Sigmoid colon (tissue), 7 donors: ENCODE measurements around the gene PTER. TPM values are rescaled to one million over a fixed set of nuclear protein-coding genes. Genes with fewer than 3 reads are reported as not detected.

Experiments used
- DNase-seq: peaks from one replicate; pipeline ENCODE4 v3.0.0-alpha.2; 2019
- H3K27ac ChIP-seq, 4 donors: fragments of 200-600 bp; sonication (generic); one replicate each; pipeline ENCODE4 v1.5.1; 2016 to 2019; ENCODE audit warnings: mild to moderate bottlenecking in 1 of 4
- H3K27me3 ChIP-seq, 3 donors: fragments of 200-600 bp; sonication (generic); one replicate each; pipeline ENCODE4 v1.5.1; 2019; ENCODE audit warnings: mild to moderate bottlenecking in 1 of 3
- H3K36me3 ChIP-seq, 4 donors: fragments of 200-600 bp; sonication (generic); one replicate each; pipeline ENCODE4 v1.5.1; 2016 to 2019
- H3K4me1 ChIP-seq, 4 donors: fragments of 200-600 bp; sonication (generic); one replicate each; pipeline ENCODE4 v1.5.1; 2017 to 2019
- H3K4me3 ChIP-seq, 4 donors: fragments of 200-600 bp; sonication (generic); one replicate each; pipeline ENCODE4 v1.5.1; 2017 to 2019; ENCODE audit warnings: mild to moderate bottlenecking in 2 of 4, moderate library complexity in 1 of 4
- H3K9me3 ChIP-seq, 4 donors: fragments of 200-600 bp in 3 of 4; sonication (generic) in 3 of 4; one replicate each; pipeline versions ENCODE4 v1.5.1 to v1.6.1; 2013 to 2019
- EP300 ChIP-seq, 4 donors: sonication (generic); formaldehyde crosslinking; IDR thresholded peaks; one replicate each; pipeline ENCODE4 v1.6.1; 2017; ENCODE audit warnings: antibody characterized with exemption in 4 of 4
- POLR2A ChIP-seq, 2 donors: fragments of 450-650 bp; IDR thresholded peaks; one replicate each; pipeline ENCODE4 v1.6.1; 2016; ENCODE audit warnings: antibody characterized with exemption in 2 of 2, mild to moderate bottlenecking in 2 of 2, moderate library complexity in 2 of 2
- POLR2AphosphoS5 ChIP-seq, 4 donors: sonication (generic); formaldehyde crosslinking; IDR thresholded peaks; one replicate each; pipeline ENCODE4 v1.6.1; 2017; ENCODE audit warnings: antibody characterized with exemption in 4 of 4
- WGBS, 2 donors: extraction: QIAGEN DNeasy Blood & Tissue Kit; methylation state at CpG; one replicate each; pipeline ENCODE4 v1.1.7; 2013; 5-methylcytosine and 5-hydroxymethylcytosine counted together
- intact Hi-C: fragments of 100-400 bp; cut with DNase I; formaldehyde crosslinking; loops from one replicate; pipeline ENCODE4 v1.15.1; 2023
- polyA plus RNA-seq, 3 donors: library from polyadenylated mRNA; stranded (reverse); fragments of 200-250 nt; gene quantifications; one replicate each; pipeline ENCODE4 v1.2.3, GENCODE V29; 2013
- total RNA-seq, 4 donors: library from RNA; depleted of rRNA; stranded (reverse); fragments of >200 nt; gene quantifications; one replicate each; pipeline ENCODE4 v1.1.0, GENCODE V29; 2016
- TF ChIP-seq, protein P1 (sequence below), 4 experiments: fragments of 450-650 bp in 3 of 4; fragments of 200-600 bp in 1 of 4; IDR thresholded peaks; one replicate each; pipeline ENCODE4 v1.5.1; 2016 to 2019; ENCODE audit warnings: antibody characterized with exemption in 4 of 4, mild to moderate bottlenecking in 3 of 4, moderate library complexity in 2 of 4
- donor health status: healthy with polysubstance abuse.
- donor health status: Bipolar disorder and iron deficiency.
- donor health status: healthy.

The PTER gene
- total and polyA plus RNA-seq, 7 donors, result 6.1 to 14.3 (median 9.0) TPM

DNA sequence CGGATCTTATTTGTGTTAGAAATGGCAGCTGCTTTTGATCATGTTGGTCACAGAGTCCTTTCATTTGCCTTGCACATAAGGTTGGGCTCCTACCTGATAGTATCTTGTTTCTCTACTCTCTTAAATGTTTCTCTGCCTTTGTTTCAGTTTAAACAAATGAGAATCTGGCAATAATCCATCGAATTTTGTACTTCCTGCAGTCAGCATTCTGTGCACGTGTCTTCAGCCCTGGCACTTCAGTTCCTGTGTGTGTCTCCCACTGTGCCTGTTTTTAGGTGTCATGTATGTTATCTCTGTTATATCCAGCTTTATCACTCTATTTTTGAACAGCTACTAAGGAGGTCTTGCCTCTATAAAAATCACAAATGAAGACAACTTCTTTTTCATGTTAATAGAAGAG, 28.4 kb upstream of the PTER start:
- Histone ChIP-seq H3K9me3 (no peaks in the 10 kb centered on the region), H3K36me3 (no peaks in the 10 kb centered on the region), H3K27ac (no peak overlapping the region), H3K27me3 (peaks cover 0 to 3% (median 0%) of the 10 kb centered on the region in 3 donors), H3K4me3 (no peak overlapping the region), H3K4me1 (no peaks in the 10 kb centered on the region)
- intact Hi-C loops, result no loop called here
- no peak for DNase-seq
- WGBS, 2 donors, result 20 to 25% methylated on average over 3 of the region's 3 CpGs
- TF ChIP-seq EP300 (IDR thresholded peaks at IDR 0.05) (no peak), POLR2AphosphoS5 (IDR thresholded peaks at IDR 0.05) (no peak), POLR2A (IDR thresholded peaks at IDR 0.05) (no peak)
- TF ChIP-seq, protein P1, sequence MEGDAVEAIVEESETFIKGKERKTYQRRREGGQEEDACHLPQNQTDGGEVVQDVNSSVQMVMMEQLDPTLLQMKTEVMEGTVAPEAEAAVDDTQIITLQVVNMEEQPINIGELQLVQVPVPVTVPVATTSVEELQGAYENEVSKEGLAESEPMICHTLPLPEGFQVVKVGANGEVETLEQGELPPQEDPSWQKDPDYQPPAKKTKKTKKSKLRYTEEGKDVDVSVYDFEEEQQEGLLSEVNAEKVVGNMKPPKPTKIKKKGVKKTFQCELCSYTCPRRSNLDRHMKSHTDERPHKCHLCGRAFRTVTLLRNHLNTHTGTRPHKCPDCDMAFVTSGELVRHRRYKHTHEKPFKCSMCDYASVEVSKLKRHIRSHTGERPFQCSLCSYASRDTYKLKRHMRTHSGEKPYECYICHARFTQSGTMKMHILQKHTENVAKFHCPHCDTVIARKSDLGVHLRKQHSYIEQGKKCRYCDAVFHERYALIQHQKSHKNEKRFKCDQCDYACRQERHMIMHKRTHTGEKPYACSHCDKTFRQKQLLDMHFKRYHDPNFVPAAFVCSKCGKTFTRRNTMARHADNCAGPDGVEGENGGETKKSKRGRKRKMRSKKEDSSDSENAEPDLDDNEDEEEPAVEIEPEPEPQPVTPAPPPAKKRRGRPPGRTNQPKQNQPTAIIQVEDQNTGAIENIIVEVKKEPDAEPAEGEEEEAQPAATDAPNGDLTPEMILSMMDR (IDR thresholded peaks at IDR 0.05), result no peak

DNA sequence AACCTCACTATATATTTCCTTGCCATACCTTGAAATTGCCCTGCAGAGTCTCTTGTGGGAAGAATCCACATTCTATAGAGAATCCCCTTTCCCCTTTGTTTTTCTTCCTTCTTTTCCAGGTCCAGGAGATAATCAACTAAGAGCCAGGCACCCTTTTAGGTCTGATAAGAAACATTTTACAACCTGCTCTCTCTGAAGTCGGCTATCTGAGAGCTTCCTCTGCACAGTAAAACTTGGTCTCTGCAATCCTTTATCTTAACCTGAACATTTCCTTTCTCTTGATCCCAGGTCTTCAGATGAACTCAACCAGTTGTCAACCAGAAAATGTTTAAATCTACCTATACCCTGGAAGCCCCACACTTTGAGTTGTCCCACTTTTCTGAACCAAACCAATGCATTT, 19.5 kb upstream of the PTER start:
- peaks cover 0 to 14% (median 0%) of the 10 kb centered on the region in 3 donors for H3K27me3 ChIP-seq
- TF ChIP-seq EP300 (IDR thresholded peaks at IDR 0.05), result no peak
- TF ChIP-seq, protein P1 (IDR thresholded peaks at IDR 0.05), result no peak
- no peak for TF ChIP-seq POLR2A (IDR thresholded peaks at IDR 0.05)
- TF ChIP-seq POLR2AphosphoS5 (IDR thresholded peaks at IDR 0.05), result no peak
- no peak overlapping the region for H3K27ac ChIP-seq
- no peaks in the 10 kb centered on the region for H3K36me3 ChIP-seq
- H3K9me3 ChIP-seq, result no peaks in the 10 kb centered on the region
- intact Hi-C loops, result no loop called here
- H3K4me3 ChIP-seq, result no peak overlapping the region
- DNase-seq, result no peak
- 23 to 41% methylated on average over 1 of the region's 1 CpG for WGBS, 2 donors
- no peaks in the 10 kb centered on the region for H3K4me1 ChIP-seq

DNA sequence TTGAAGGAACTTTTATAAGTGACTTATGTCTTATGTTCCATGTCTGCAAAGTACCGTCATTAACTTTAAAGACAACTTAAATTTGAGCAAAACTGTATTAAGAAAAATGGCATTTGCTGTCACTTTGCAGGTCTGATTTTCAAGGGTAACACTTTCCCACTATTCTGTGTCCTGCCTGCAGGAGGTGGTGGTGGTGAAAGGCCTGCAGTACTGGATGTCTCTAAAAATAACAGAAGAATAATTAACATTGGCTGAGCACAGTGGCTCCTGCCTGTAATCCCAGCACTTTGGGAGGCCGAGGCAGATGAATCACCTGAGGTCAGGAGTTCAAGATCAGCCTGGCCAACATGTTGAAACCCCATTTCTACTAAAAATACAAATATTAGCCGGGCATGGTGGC, 13.2 kb upstream of the PTER start:
- no peaks in the 10 kb centered on the region for H3K4me1 ChIP-seq
- TF ChIP-seq EP300 (IDR thresholded peaks at IDR 0.05), result no peak
- TF ChIP-seq POLR2A (IDR thresholded peaks at IDR 0.05), result no peak
- TF ChIP-seq POLR2AphosphoS5 (IDR thresholded peaks at IDR 0.05), result no peak
- TF ChIP-seq, protein P1 (IDR thresholded peaks at IDR 0.05), result no peak
- 70 to 87% methylated on average over 3 of the region's 3 CpGs for WGBS, 2 donors

DNA sequence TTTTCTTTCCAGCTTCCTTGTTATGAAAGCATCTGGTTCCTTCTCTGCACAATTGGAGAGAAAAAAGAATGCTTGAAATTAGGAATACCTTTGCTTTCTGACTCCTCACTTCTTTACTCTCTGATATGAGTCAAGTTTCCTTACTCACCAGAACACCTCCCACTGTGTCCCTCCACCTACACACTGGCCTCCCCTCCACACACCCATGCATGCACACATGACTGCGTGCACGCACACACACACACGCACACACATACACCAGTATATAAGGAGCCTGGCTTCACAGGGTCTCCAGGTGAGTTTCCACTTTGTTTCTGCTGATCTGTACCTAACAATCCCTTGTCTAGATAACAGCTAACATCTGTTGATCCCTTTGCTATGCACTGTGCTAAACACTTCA, 11.4 kb upstream of the PTER start:
- intact Hi-C loops, result no loop called here
- H3K36me3 ChIP-seq, result no peaks in the 10 kb centered on the region

More for the DNA sequence above, 13.2 kb upstream of the PTER start:
- Histone ChIP-seq H3K27me3 (peaks cover 0 to 14% (median 0%) of the 10 kb centered on the region in 3 donors), H3K9me3 (peaks cover 0 to 3% (median under 1%) of the 10 kb centered on the region in 4 donors), H3K36me3 (no peaks in the 10 kb centered on the region), H3K4me3 (no peak overlapping the region), H3K27ac (no peak overlapping the region)
- no peak for DNase-seq
- intact Hi-C loops, result no loop called here

More for the DNA sequence above, 11.4 kb upstream of the PTER start:
- peaks cover 0 to 3% (median under 1%) of the 10 kb centered on the region in 4 donors for H3K9me3 ChIP-seq
- no peaks in the 10 kb centered on the region for H3K4me1 ChIP-seq
- no peak for TF ChIP-seq POLR2A (IDR thresholded peaks at IDR 0.05)
- TF ChIP-seq POLR2AphosphoS5 (IDR thresholded peaks at IDR 0.05), result no peak
- TF ChIP-seq, protein P1 (IDR thresholded peaks at IDR 0.05), result no peak
- H3K27ac ChIP-seq, result no peak overlapping the region
- 80 to 93% methylated on average over 3 of the region's 3 CpGs for WGBS, 2 donors
- no peak for DNase-seq
- no peak overlapping the region for H3K4me3 ChIP-seq
- peaks cover 0 to 6% (median 0%) of the 10 kb centered on the region in 3 donors for H3K27me3 ChIP-seq
